ENCODE results near the gene FIBCD1.

FIBCD1 gene

DNA sequence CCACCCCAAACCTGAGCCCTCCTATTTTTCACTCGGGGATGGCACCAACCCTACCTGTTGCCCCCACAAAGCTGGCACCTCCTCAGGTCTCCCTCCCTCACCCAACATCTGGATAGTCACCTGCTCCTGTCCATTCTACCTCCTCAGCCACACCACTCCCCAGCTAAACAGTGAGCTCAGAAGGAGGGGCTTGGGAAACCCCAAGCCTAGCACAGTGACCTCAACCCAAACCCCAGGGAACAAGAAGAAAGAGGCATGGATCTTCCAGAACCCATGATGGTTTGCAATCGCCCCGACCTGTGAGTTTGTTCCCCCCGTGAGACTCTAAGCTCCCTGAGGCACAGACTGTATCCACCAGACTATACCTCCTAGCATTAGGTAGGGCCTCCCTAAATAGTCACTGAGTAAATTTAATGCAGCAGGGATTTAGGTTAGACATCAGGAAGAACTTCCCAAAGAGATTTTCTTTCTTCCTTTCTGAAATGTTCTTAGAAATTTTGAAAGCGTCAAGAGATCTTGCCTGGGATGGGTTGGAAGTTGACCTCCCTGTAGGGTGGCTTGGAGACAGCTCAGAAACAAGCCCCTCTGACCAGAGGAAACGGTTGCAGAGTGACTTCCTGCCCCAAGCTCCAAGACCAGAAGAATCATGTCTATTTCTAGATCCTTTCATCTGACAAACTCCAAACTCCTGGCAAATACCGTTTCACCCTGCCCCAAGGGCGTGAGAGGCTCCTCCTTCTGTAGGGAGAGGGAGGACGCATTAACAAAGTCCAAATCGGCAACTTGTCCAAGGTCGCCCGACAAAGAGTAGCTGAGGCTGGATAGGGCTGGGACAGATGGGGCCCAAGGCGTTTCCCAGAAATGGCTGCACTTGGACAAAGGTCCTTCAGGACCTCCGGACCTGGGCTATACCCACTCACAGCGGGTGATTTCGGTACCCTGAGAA, 4.1 kb downstream of the FIBCD1 start:
- DNase-seq, result no peak

DNA sequence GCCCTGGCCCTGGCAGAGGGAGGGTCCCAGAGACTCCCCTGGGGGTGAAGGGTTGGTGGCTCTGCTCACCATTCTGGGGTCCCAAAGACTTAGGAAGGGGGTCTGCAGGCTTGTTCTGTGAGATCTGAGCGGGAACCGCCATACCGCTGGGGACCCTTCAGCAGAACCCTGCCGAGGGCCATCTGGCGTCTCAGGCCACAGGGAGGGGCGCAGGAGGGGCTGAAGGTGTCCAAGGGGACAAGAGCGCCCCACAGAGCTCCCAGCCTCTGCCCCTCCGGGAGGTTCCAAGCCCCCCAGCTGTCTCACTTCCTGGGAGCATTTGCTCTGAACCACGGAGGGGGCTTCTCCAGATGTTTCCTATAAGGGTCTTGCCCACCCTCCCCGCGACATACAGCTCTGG, 4.8 kb downstream of the FIBCD1 start:
- no peak for DNase-seq

DNA sequence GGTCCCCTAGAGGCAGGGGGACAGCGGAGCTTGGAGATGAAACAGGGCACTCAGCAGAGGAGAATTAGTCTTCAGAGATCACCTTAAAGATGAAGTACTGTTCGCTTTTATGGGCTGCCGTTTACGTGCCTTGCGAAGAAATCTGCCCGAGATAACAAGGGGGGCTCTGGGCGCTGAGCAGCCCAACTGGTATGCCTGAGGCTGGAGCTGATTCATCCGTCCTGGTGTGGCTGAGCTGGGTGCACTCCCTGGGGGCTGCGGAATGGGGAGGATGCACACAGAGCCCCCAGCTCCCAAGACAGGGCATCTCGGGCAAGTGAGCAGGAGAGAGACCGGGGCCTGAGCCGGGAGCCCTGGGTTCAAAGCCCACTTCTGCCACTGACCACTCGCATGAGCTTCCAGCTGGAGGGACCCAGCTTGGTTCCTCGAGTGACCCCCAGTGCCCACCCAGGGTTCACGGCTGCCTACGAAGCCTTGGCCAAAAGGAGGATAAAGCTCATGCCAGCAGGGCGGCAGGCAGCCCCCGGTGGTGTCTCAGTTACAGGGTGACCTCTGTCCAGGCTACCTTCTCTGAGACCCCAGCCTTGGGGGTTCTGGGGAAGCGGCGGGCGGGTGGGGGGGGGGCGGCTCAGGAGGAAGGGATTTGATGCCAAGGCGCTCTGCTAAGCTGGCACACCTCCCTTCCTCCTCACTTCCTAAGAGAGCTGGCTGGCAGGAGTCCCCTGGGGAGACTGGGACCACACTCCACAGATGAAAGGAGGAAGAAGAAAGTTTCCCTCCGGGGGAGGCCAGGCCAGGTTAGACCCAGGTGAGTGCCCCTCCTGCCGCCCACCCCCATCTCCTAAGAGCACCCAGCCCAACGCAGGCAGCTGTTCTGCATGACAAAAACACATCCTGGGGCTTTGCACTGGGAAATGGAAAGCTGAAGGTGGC, 5.7 kb downstream of the FIBCD1 start:
- no peak for DNase-seq

DNA sequence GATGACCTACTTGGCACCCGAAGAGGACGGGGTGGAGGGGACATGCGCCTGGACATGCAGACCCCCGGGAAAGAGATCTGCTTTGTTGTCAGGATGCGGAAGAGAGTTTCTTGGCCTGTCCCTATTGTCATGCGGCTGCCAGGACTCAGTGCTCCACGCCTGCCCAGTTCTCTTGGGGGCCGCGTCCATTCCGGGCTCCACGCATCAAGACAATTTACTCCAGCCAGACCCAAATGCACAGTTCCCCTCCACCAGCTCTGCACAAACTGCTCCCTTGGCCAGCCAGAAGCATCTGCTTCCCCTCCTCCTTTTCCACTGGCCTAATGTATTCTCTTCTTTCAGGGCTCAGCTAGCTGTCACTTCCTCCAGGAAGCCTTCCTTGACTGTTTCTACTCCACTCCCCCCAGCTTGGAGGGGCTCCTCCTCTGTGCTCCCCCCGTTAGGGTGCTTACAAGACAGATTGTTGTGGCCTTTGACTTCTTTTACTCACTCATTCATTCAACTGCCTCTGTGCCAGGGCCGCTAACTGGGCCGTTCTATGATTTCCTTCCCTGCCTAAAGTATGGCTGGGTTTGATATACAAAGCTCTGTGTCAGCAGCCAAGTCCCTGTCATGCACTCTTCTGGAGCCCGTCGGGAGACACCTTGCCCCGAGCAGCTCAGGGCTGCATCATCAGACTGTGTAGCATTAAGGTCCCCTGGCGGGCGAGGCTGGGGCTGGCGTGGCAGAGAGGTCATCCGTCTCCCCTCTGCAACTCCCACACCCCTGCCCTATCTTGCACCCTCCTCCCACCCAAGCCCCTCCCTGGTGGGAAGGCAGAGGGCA, 6.6 kb downstream of the FIBCD1 start:
- no peak for DNase-seq

DNA sequence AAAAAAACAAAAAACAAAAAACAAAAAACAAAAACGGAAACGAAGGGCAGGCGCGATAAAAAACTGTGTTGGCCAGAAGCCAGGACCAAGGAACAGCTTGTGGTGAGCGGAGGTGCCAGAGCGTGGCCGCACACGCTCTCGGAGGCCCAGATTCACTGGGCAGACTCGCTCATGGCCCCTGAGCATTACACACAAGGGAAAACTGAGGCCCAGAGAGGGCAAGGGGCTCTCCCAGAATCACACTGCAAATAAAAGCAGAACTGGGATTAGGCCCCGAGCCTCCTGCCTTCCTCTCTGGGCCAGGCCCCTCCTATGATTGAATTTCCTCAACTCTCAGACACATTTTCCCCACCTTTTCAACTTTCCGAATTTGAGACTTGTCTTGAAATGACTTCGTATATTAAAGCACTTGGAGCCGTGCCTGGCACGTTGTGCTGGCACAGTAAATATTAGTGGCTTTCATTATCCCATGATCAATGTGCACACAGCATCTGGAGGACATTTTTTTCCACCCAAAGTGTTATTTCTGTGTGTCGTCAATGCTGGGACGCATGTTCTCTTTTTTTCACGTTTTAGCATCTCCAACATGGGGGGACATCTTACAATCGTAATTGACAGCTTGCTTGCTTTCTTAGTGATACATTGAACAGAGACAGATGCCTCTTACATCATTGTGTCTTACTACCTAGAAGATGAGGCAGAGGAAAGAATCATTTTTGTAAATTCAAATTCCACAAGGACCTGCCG, 7.4 kb downstream of the FIBCD1 start:
- DNase-seq, result no peak

DNA sequence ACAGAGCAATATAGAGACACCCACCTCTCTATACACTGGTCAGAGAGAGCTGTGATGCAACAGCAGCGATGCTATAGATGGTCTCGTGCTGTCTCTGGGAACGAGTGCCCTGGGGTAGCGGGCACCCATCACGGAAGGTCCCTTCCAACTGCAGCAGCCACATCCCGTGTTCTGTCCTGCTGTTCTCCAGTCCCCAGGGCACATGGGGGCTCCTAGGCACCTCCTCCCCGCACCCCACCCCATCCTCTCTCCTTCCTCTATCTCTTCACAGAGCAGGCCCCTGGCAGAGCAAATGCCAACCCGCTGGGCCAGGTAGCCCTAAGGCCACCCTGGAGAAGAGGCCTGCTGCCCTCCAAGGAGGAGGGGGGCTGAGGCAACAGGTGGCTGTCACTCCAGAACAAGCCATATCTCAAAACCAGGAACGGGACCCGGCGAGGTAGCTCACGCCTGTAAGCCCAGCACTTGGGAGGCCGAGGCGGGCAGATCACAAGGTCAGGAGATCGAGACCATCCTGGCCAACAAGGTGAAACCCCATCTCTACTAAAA, 8.2 kb downstream of the FIBCD1 start:
- DNase-seq, result no peak

DNA sequence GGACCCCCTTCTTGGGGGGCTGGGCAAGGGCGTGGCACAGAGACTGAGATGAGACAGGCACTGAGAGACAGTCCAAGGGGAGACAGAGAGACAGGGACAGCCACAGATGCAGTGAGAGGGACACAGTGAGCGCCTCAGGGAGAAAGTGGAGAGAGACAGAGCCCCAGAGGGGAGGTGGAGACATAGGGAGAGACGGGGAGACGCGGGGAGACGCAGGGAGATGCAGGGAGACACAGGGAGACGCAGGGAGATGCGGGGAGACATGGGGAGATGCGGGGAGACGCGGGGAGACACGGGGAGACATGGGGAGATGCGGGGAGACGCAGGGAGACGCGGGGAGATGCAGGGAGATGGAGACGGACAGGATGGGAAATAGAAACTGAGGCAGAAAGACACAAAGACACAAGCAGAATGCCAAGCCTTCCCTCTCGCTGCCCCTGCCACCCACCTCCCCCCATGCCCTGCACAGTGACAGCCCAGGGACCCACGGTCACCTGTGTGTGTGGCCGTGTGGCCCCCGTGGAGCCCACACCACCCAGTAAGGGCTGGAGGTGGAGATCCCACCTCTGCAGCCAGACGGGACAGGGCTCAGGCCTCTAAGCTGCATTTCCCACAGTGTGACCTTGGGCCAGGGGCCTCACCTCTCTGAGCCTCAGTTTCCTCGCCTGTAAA, 8.8 kb downstream of the FIBCD1 start:
- DNase-seq, result no peak

DNA sequence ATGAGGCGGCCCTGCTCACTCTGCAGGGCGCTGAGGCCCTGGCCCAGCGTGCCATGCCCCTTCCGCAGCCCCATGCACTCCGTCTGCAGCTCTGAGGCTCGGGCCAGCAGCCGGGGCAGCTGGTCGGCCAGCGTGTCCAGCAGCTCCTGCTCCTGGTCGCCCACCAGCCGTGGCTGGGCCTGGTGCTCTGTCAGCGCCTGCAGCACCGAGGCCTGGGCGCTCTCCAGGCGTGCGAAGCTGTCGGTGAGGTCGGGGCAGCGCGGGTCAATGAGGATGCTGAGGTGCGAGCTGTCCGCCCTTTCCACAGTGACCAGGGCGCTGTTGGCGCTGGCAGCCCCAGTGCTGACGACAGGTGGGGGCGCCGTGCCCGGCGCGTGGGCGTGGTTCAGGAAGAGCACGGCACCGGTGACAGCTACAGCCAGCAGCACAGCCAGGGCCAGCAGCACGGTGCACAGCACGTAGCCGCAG, 9.4 kb downstream of the FIBCD1 start:
- no peak for DNase-seq

DNA sequence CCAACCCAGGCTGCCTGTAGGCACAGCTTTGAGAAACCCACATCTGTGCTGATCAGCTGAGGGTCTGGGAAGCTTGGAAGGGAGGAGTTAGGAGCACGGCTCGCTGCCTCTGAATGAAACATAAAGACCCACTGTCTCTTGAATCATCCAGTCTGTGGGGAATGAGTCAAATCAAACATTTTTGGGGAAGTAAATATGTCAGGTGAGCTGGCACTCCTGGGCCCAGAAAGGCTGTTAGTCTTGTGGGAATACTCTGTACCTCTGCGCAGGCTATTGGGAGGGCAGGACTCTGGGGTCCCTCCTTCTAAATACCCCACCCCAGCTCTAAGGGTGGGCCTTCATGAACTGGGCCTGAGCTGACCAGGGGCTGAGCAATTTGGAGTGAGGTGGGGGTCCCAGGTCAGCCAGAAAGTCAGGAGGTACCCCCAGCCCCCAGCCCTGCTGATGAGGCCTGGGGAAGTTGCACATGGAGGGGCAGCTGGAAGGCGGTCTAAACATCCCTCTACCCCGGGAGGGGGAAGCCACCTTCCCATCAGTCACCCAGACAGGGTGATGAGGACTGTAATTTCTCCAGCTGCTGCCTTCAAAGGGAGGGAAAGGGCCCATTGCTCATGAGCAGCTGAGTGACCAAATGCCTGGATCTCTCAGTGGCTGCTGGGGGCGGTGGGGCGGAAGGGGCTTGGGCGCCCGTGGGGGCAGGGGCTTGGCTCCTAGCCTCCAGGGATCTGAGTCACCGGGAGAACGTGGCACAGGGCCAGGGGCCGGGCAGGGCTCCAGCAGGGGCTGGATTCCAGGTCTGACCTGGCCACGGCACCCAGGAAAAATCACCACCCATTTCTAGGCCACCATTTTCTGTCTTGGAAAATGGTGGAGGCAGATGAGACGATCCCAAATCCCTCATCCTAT, 10.8 kb downstream of the FIBCD1 start:
- no peak for DNase-seq

DNA sequence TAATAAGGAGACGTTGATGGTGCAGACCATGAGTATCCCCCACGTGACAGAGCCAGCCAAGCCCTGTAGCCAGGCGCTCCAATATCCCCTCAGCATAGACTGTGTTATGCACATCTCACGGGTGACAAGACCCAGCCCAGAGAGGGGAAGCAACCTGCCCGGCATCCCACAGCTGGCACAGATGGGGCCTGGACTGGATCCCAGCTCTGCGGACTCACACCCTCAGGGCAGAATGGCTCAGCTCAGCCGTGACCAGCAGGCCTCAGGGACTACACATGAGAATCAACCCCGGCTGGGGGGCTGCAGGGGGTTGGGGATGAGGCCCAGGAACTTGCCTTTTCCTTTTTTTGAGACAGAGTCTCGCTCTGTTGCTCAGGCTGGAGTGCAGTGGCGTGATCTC, 11.7 kb downstream of the FIBCD1 start:
- DNase-seq, result no peak

DNA sequence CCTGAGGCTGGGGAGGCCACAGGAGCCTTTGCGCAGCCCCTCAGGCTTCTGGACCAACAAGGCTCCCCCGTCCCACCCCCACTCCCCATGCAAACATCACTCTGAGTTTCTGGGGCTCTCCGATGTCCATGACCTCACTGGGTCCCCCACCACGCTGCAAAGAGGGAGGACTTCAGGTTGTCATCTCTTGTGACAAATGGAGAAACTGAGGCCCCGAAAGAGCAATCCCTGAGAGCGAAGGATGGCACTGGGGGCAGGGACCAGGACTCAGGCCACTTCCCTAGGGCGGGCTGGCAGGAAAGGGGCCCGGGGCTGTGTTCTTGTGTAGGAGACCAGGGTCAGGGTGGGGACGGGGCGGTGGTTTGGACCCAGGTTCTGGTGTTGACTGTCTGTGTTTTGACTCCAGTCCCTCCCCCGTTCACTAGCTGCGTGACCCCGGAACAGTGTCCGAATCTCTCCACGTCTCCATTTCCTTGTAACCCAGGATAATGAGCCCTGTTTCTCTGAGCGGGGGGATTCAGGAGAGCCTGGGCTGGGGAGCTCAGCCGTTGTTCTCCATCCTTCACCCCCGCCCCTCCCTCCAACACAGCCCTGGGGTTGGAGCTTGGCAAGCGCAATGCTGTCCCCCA, 13.9 kb downstream of the FIBCD1 start:
- no peak for DNase-seq

DNA sequence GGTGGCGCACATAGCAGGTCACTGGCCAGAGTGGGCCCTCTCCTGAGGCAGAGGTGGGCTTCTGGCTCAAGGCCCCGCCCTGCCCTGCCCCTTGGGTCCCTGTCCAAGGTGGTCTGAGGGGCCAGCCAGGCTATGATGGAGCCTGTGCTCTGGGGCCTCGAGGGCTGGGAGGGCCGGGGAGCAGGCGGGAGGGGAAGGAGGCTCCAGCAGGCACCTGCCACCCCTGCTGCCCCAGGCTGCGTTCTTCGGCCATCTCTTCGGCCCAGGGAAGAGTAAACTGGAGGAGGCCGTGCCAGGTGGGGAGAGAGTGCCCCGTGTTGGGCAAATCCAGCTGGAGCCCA, 14.6 kb downstream of the FIBCD1 start:
- no peak for DNase-seq

DNA sequence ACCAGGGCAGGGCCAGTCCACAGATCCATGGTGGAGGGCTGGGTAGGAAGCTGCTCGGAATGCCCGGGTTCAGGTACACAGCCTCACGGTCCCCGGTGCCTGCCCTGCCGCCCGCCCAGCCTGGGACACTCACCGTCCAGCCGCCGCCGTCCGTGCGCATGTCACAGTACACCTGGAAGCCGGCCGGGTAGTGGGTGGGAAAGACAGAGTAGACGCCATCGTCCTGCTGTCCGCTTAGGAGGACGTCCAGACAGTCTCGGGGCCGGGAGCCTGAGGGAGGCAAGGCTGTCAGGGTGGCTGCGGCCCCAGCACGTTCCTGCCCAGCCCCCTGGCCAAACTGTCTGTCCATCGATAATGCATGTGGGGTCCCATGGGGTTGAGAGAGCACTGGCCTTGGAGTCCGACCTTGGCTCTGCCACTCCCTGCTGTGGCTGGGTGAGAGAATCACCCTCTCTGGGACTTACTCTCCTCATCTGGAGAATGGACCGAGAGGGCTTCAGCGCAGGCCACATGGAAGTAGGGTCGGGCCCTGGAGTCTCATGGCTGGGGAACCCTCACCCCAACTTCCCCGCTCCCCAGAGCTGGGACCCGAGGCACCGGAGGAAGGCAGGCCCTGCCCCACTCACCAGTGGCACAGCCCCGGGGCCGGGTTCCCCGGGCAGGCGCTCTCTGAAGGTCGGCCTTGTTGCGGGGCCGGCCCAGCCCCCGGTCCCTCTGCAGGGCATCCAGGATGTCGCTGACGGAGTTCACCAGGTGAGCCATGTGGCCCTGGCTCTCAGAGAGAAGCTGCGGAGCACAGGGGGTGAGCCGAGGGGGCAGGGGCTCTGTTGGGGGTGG, 15.2 kb downstream of the FIBCD1 start:
- no peak for DNase-seq

DNA sequence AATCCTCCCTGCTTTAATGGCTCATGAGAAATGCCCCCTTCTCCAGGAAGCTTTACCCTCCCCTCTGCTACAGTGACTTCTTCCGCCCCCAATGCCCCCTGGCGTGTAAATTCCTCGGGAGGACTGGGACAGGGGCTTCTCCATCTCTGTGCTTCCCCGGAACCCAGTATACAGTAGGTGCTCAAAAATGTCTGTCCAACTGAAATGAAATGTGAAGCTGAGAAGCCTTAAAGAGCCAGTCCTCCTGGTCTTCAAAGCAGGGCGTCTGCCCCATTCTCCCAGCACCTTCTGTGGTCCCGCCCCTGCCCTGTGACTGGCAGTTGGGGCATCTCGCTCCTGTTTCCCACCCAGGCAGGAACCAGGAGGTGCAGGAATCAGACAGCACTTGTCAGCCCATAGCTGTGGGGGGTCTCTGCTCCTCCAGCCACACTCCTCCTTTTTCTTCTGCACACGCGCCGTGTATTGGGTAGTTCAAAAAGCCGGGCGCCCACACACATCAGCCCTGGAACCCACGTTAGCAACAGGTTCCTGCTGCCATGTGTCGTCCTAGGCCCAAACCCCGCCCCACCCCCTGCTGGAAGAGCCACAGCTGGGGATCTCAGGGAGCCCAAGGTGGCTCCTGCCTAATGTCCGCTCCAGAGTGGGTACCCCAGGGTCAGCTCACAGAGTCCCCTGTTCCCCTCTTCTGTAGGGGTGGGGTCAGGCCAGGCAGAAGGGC, 16.0 kb downstream of the FIBCD1 start:
- no peak for DNase-seq

DNA sequence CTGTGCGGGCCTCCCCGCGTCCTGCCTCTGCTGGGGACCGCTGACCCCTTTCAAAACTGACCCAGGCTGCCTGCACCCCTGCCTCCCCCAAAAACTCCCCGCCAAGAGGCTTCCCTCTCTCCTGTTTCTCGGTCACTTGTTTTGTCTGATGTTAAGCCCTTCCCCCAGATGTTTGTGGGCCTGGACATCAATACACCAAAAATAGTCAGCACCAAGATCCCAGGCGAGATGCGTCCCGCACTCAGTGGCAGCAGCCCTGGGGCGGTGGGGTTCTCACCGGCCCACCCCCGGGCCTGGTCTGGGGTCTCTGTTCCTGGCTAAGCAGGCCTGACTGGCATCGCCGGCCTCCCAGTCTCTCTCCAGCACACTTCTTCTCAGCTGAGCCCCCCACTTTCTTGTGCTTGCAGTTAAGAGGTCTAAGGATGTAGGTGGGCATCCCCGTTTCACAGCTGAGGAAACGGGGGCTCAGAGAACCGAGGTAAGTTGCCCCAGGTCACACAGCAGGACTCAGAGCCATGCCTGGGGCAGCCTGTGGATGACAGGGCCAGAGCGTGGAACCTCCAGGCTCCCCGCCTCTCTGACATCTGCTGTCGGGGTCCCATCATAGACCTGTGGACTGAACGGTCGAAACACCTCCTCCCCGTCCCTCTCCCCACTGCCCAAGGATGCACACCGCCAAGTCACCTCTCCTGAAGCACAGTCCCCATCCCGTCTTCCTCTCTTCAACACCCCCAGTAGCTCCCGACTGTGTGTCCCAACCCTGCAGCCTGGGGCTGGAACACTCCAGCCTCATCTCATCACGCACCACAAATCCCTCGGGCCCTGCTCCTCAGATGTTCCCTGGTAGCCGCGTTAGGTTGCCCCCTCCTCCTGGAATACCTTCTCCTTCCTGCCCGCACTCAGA, 16.8 kb downstream of the FIBCD1 start:
- no peak for DNase-seq

DNA sequence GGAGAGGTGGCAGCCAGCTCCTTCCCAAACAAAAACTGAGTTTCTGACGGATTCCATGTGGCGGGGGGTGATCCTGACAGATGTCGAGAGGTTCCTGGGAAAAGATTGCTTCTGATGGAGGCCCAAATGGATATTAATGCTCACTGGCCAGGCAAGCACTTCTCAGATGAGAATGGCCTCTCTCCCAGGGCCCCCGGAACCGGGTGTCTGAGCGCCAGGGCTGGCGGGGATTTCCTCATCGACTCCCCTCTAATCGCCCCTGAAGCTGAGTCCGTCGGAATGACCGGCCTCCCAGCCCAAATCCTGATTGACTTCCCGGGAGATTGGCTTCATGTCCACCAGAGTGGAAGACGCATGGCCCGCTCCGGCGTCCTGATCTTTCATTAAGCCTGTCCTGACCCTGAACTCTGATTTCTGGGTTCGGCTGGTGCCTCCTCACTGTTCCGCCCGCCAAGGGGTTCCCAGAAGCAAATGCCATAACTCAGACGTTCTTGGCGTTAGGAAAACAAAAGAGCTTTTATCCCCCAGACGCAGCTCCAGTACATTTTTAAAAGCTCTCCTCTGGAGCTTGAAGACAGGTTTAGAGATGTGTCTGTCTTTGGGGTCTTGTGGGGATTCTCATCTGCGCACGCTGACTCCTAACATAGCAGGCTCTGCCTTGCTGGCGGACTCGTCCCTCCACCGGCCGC, 17.6 kb downstream of the FIBCD1 start:
- no peak for DNase-seq
